Measurements from ENCODE around the gene EVI5.

Gene EVI5

GRCh38 chr1:92571578-92571977 is 213.3 kb downstream of the EVI5 start:
- DNase-seq (ENCODE audit: low spot score in 2 of 2) (no peak), ATAC-seq (replicated peaks; ENCODE audit: extremely low read depth, poor library complexity, severe bottlenecking) (no peak)
- no peaks in the 10 kb centered on the region for H3K4me1 Mint-ChIP-seq
- H3K9me3 Mint-ChIP-seq, result no peaks in the 10 kb centered on the region
- no peak overlapping the region for H3K27ac Mint-ChIP-seq (ENCODE audit: low read depth)
- H3K27me3 Mint-ChIP-seq, result no peaks in the 10 kb centered on the region
- no peak overlapping the region for H3K4me3 Mint-ChIP-seq
- peaks cover 1% of the 10 kb centered on the region for H3K36me3 Mint-ChIP-seq (ENCODE audit: insufficient read depth)

GRCh38 chr1:92567211-92567868 is 217.6 kb downstream of the EVI5 start:
- H3K27ac Mint-ChIP-seq (ENCODE audit: low read depth), result no peak overlapping the region
- no peaks in the 10 kb centered on the region for H3K27me3 Mint-ChIP-seq
- no peaks in the 10 kb centered on the region for H3K9me3 Mint-ChIP-seq
- DNase-seq (ENCODE audit: low spot score in 2 of 2) (no peak), ATAC-seq (replicated peaks; ENCODE audit: extremely low read depth, poor library complexity, severe bottlenecking) (no peak)
- H3K36me3 Mint-ChIP-seq (ENCODE audit: insufficient read depth), result peaks cover 1% of the 10 kb centered on the region
- no peaks in the 10 kb centered on the region for H3K4me1 Mint-ChIP-seq
- no peak overlapping the region for H3K4me3 Mint-ChIP-seq

GRCh38 chr1:92563457-92564216 is 221.3 kb downstream of the EVI5 start:
- peak; percentile 60 for ATAC-seq (replicated peaks; ENCODE audit: extremely low read depth, poor library complexity, severe bottlenecking)
- Mint-ChIP-seq H3K4me1 (no peaks in the 10 kb centered on the region), H3K27me3 (no peaks in the 10 kb centered on the region), H3K27ac (ENCODE audit: low read depth) (no peak overlapping the region), H3K36me3 (ENCODE audit: insufficient read depth) (no peaks in the 10 kb centered on the region), H3K9me3 (no peaks in the 10 kb centered on the region), H3K4me3 (no peak overlapping the region)
- DNase-seq (ENCODE audit: low spot score in 2 of 2), result no peak

GRCh38 chr1:92556350-92556749 is 228.6 kb downstream of the EVI5 start:
- Mint-ChIP-seq H3K27me3 (no peaks in the 10 kb centered on the region), H3K4me1 (no peaks in the 10 kb centered on the region), H3K9me3 (no peaks in the 10 kb centered on the region), H3K27ac (ENCODE audit: low read depth) (no peak overlapping the region), H3K36me3 (ENCODE audit: insufficient read depth) (no peaks in the 10 kb centered on the region), H3K4me3 (no peak overlapping the region)
- ATAC-seq (replicated peaks; ENCODE audit: extremely low read depth, poor library complexity, severe bottlenecking), result no peak
- no peak for DNase-seq (ENCODE audit: low spot score in 2 of 2)

GRCh38 chr1:92554216-92554615 is 230.7 kb downstream of the EVI5 start:
- Mint-ChIP-seq H3K4me3 (no peak overlapping the region), H3K27me3 (no peaks in the 10 kb centered on the region), H3K36me3 (ENCODE audit: insufficient read depth) (peaks cover 2% of the 10 kb centered on the region), H3K4me1 (no peaks in the 10 kb centered on the region), H3K9me3 (no peaks in the 10 kb centered on the region), H3K27ac (ENCODE audit: low read depth) (no peak overlapping the region)
- DNase-seq (ENCODE audit: low spot score in 2 of 2), result no peak
- no peak for ATAC-seq (replicated peaks; ENCODE audit: extremely low read depth, poor library complexity, severe bottlenecking)

- peaks cover 2% of the 10 kb centered on the region for H3K36me3 Mint-ChIP-seq (ENCODE audit: insufficient read depth)
- no peak overlapping the region for H3K4me3 Mint-ChIP-seq
Observed at GRCh38 chr1:92551916-92552315, 233.0 kb downstream of the EVI5 start.

GRCh38 chr1:92544756-92545165 is 240.1 kb downstream of the EVI5 start:
- Mint-ChIP-seq H3K4me3 (no peak overlapping the region), H3K27ac (ENCODE audit: low read depth) (no peak overlapping the region), H3K4me1 (peaks cover 2% of the 10 kb centered on the region), H3K9me3 (no peaks in the 10 kb centered on the region), H3K27me3 (no peaks in the 10 kb centered on the region), H3K36me3 (ENCODE audit: insufficient read depth) (peaks cover under 1% of the 10 kb centered on the region)
- ATAC-seq (replicated peaks; ENCODE audit: extremely low read depth, poor library complexity, severe bottlenecking), result peak; percentile 28
- DNase-seq (ENCODE audit: low spot score in 2 of 2), result no peak

More at GRCh38 chr1:92551916-92552315, 233.0 kb downstream of the EVI5 start:
- H3K9me3 Mint-ChIP-seq, result no peaks in the 10 kb centered on the region
- DNase-seq (ENCODE audit: low spot score in 2 of 2) (no peak), ATAC-seq (replicated peaks; ENCODE audit: extremely low read depth, poor library complexity, severe bottlenecking) (no peak)
- no peak overlapping the region for H3K27ac Mint-ChIP-seq (ENCODE audit: low read depth)
- no peaks in the 10 kb centered on the region for H3K4me1 Mint-ChIP-seq
- H3K27me3 Mint-ChIP-seq, result no peaks in the 10 kb centered on the region

- H3K9me3 Mint-ChIP-seq, result no peaks in the 10 kb centered on the region
- no peaks in the 10 kb centered on the region for H3K36me3 Mint-ChIP-seq (ENCODE audit: insufficient read depth)
- no peak for ATAC-seq (replicated peaks; ENCODE audit: extremely low read depth, poor library complexity, severe bottlenecking)
- H3K4me3 Mint-ChIP-seq, result no peak overlapping the region
- H3K4me1 Mint-ChIP-seq, result peaks cover 10% of the 10 kb centered on the region
- H3K27ac Mint-ChIP-seq (ENCODE audit: low read depth), result no peak overlapping the region
- no peaks in the 10 kb centered on the region for H3K27me3 Mint-ChIP-seq
- DNase-seq (ENCODE audit: low spot score in 2 of 2), result no peak
Observed at GRCh38 chr1:92543131-92544055, 241.5 kb downstream of the EVI5 start.

- no peaks in the 10 kb centered on the region for H3K9me3 Mint-ChIP-seq
- H3K27me3 Mint-ChIP-seq, result no peaks in the 10 kb centered on the region
- peak overlapping the region; percentile 79 for H3K27ac Mint-ChIP-seq (ENCODE audit: low read depth)
- peaks cover 1% of the 10 kb centered on the region for H3K36me3 Mint-ChIP-seq (ENCODE audit: insufficient read depth)
- ATAC-seq (replicated peaks; ENCODE audit: extremely low read depth, poor library complexity, severe bottlenecking), result peak; percentile 12
- peak overlapping the region; percentile 35 for H3K4me3 Mint-ChIP-seq
- no peak for DNase-seq (ENCODE audit: low spot score in 2 of 2)
- H3K4me1 Mint-ChIP-seq, result peaks cover 25% of the 10 kb centered on the region
Observed at GRCh38 chr1:92538413-92539061, 246.4 kb downstream of the EVI5 start.

- Mint-ChIP-seq H3K9me3 (no peaks in the 10 kb centered on the region), H3K36me3 (ENCODE audit: insufficient read depth) (peaks cover 1% of the 10 kb centered on the region), H3K4me1 (peaks cover 26% of the 10 kb centered on the region), H3K27ac (ENCODE audit: low read depth) (peak overlapping the region; percentile 79), H3K4me3 (peak overlapping the region; percentile 35), H3K27me3 (no peaks in the 10 kb centered on the region)
- ATAC-seq (replicated peaks; ENCODE audit: extremely low read depth, poor library complexity, severe bottlenecking) (peak; percentile 66), DNase-seq (ENCODE audit: low spot score in 2 of 2) (no peak)
Observed at GRCh38 chr1:92538048-92538412, 246.9 kb downstream of the EVI5 start.

- ATAC-seq (replicated peaks; ENCODE audit: extremely low read depth, poor library complexity, severe bottlenecking) (peak; percentile 73), DNase-seq (ENCODE audit: low spot score in 2 of 2) (peak in 1 of 2 donors; percentile 13)
- Mint-ChIP-seq H3K9me3 (no peaks in the 10 kb centered on the region), H3K36me3 (ENCODE audit: insufficient read depth) (peaks cover 1% of the 10 kb centered on the region), H3K27me3 (no peaks in the 10 kb centered on the region), H3K27ac (ENCODE audit: low read depth) (peak overlapping the region; percentile 79), H3K4me3 (peak overlapping the region; percentile 42), H3K4me1 (peaks cover 34% of the 10 kb centered on the region)
Observed at GRCh38 chr1:92536980-92537884, 247.7 kb downstream of the EVI5 start.
